T-helper 2 cell treated with Interferon-gamma antibody and Interleukin-4, amounts not matched to agents 100 ng/mL and 5 ng/mL, for 36 hours (primary cell): ENCODE results near the gene CCDC88B. TPM values are rescaled to one million over a fixed set of nuclear protein-coding genes. Genes with fewer than 3 reads are reported as not detected.

ENCODE experiments used
- intact Hi-C: fragments of 100-400 bp; cut with micrococcal nuclease; formaldehyde crosslinking; loops from one replicate; pipeline ENCODE4 v1.15.1; 2023
- total RNA-seq: library from RNA; stranded (reverse); gene quantifications from 2 replicates; pipeline ENCODE4 v1.2.3, GENCODE V29; 2022

CCDC88B gene
- total RNA-seq, 1 donor from 2014 or later, result 132 TPM

- intact Hi-C loops, result no loop called here
These were observed 18.0 kb downstream of the CCDC88B start for GRCh38 chr11:64357904-64358535.

GRCh38 chr11:64358536-64358906, 18.5 kb downstream of the CCDC88B start:
- intact Hi-C loops, result no loop called here

GRCh38 chr11:64358907-64359711, 19.1 kb downstream of the CCDC88B start, which contains the start of gene RPS6KA4:
Gene RPS6KA4 (plus strand): TSS chr11:64359162. CDS start chr11:64359236, 74 bp downstream.
- intact Hi-C loops, result loop anchor here (1.0 kb wide), 2 partner anchors 17 to 42 kb away; partner anchors contain the start of gene TRMT112

- intact Hi-C loops, result loop anchor here (1.0 kb wide), 2 partner anchors 18 to 43 kb away; partner anchors contain the start of gene TRMT112
These were observed 19.9 kb downstream of the CCDC88B start for GRCh38 chr11:64359712-64360445.

- intact Hi-C loops, result no loop called here
These were observed 20.5 kb downstream of the CCDC88B start for GRCh38 chr11:64360448-64360921.

GRCh38 chr11:64361659-64362058, 21.7 kb downstream of the CCDC88B start:
- intact Hi-C loops, result no loop called here

GRCh38 chr11:64362339-64362738, 22.3 kb downstream of the CCDC88B start:
- intact Hi-C loops, result no loop called here

GRCh38 chr11:64364435-64364834, 24.4 kb downstream of the CCDC88B start:
- intact Hi-C loops, result no loop called here

GRCh38 chr11:64364911-64365310, 24.9 kb downstream of the CCDC88B start:
- intact Hi-C loops, result no loop called here

- intact Hi-C loops, result no loop called here
These were observed 26.7 kb downstream of the CCDC88B start for GRCh38 chr11:64366751-64367150.

GRCh38 chr11:64367931-64368672, 28.1 kb downstream of the CCDC88B start:
- intact Hi-C loops, result no loop called here

- intact Hi-C loops, result no loop called here
These were observed 28.7 kb downstream of the CCDC88B start for GRCh38 chr11:64368673-64369074.

GRCh38 chr11:64369440-64370421, 29.7 kb downstream of the CCDC88B start:
- intact Hi-C loops, result no loop called here

GRCh38 chr11:64371201-64371600, 31.2 kb downstream of the CCDC88B start:
- intact Hi-C loops, result no loop called here

GRCh38 chr11:64372021-64372420, 32.0 kb downstream of the CCDC88B start:
- intact Hi-C loops, result no loop called here

GRCh38 chr11:64372802-64373597, 33.0 kb downstream of the CCDC88B start:
- intact Hi-C loops, result no loop called here

GRCh38 chr11:64373598-64373974, 33.6 kb downstream of the CCDC88B start:
- intact Hi-C loops, result no loop called here

GRCh38 chr11:64376071-64376470, 36.1 kb downstream of the CCDC88B start:
- intact Hi-C loops, result no loop called here

GRCh38 chr11:64378335-64378880, 38.4 kb downstream of the CCDC88B start:
- intact Hi-C loops, result no loop called here
